ENCODE data around the gene HES5.

HES5 gene

GRCh38 chr1:2498648-2499047, 31.4 kb downstream of the HES5 start:
- Mint-ChIP-seq H3K4me3 (no peak overlapping the region), H3K27me3 (no peaks in the 10 kb centered on the region)

GRCh38 chr1:2497891-2498290, 32.2 kb downstream of the HES5 start:
- Mint-ChIP-seq H3K9me3 (no peaks in the 10 kb centered on the region), H3K27ac (peak overlapping the region in 1 of 2 donors; percentile 57), H3K27me3 (no peaks in the 10 kb centered on the region), H3K4me3 (no peak overlapping the region), H3K4me1 (peaks cover 60% of the 10 kb centered on the region)
- ATAC-seq (no peak), DNase-seq (no peak)

More at GRCh38 chr1:2498648-2499047, 31.4 kb downstream of the HES5 start:
- no peak for DNase-seq
- Mint-ChIP-seq H3K4me1 (peaks cover 53% of the 10 kb centered on the region), H3K27ac (no peak overlapping the region), H3K9me3 (no peaks in the 10 kb centered on the region)
- ATAC-seq: peak; percentile 7

GRCh38 chr1:2496746-2497145, 33.3 kb downstream of the HES5 start:
- no peaks in the 10 kb centered on the region for H3K9me3 Mint-ChIP-seq
- H3K4me3 Mint-ChIP-seq: no peak overlapping the region
- peaks cover 72% of the 10 kb centered on the region for H3K4me1 Mint-ChIP-seq
- no peak for DNase-seq
- no peaks in the 10 kb centered on the region for H3K27me3 Mint-ChIP-seq
- ATAC-seq: no peak
- H3K27ac Mint-ChIP-seq: no peak overlapping the region

GRCh38 chr1:2496087-2496622, 33.9 kb downstream of the HES5 start:
- DNase-seq (no peak), ATAC-seq (peak; percentile 17)
- no peak overlapping the region for H3K4me3 Mint-ChIP-seq
- H3K27ac Mint-ChIP-seq: peak overlapping the region; percentile 10 to 43
- no peaks in the 10 kb centered on the region for H3K27me3 Mint-ChIP-seq
- peaks cover 75% of the 10 kb centered on the region for H3K4me1 Mint-ChIP-seq
- no peaks in the 10 kb centered on the region for H3K9me3 Mint-ChIP-seq

GRCh38 chr1:2495546-2495945, 34.5 kb downstream of the HES5 start:
- DNase-seq: no peak
- Mint-ChIP-seq H3K4me3 (no peak overlapping the region), H3K4me1 (peaks cover 70% of the 10 kb centered on the region), H3K27ac (no peak overlapping the region), H3K27me3 (no peaks in the 10 kb centered on the region), H3K9me3 (no peaks in the 10 kb centered on the region)
- ATAC-seq: peak; percentile 24

- H3K4me1 Mint-ChIP-seq: peaks cover 65% of the 10 kb centered on the region
- no peaks in the 10 kb centered on the region for H3K9me3 Mint-ChIP-seq
- no peak overlapping the region for H3K27ac Mint-ChIP-seq
- no peak overlapping the region for H3K4me3 Mint-ChIP-seq
- H3K27me3 Mint-ChIP-seq: no peaks in the 10 kb centered on the region
- no peak for ATAC-seq
- no peak for DNase-seq
Observed at GRCh38 chr1:2495026-2495425, 35.0 kb downstream of the HES5 start.

GRCh38 chr1:2494323-2494693, 35.8 kb downstream of the HES5 start:
- ATAC-seq (no peak), DNase-seq (no peak)
- Mint-ChIP-seq H3K4me1 (peaks cover 58% of the 10 kb centered on the region), H3K27ac (peak overlapping the region in 1 of 2 donors; percentile 4), H3K9me3 (peaks cover 0 to 2% of the 10 kb centered on the region in 2 donors), H3K27me3 (no peaks in the 10 kb centered on the region), H3K4me3 (no peak overlapping the region)

- H3K9me3 Mint-ChIP-seq: peaks cover 3 to 7% of the 10 kb centered on the region in 2 donors
- H3K27ac Mint-ChIP-seq: peak overlapping the region; percentile 4 to 49
- peak overlapping the region in 1 of 2 donors; percentile 47 for H3K4me3 Mint-ChIP-seq
- DNase-seq: no peak
- no peaks in the 10 kb centered on the region for H3K27me3 Mint-ChIP-seq
- peaks cover 53% of the 10 kb centered on the region for H3K4me1 Mint-ChIP-seq
- no peak for ATAC-seq
Observed at GRCh38 chr1:2493691-2494322, 36.3 kb downstream of the HES5 start.

- Mint-ChIP-seq H3K4me3 (peak overlapping the region in 1 of 2 donors; percentile 47), H3K27me3 (no peaks in the 10 kb centered on the region), H3K4me1 (peaks cover 53% of the 10 kb centered on the region), H3K27ac (peak overlapping the region in 1 of 2 donors; percentile 49), H3K9me3 (peaks cover 8 to 13% of the 10 kb centered on the region in 2 donors)
- DNase-seq (no peak), ATAC-seq (no peak)
Observed at GRCh38 chr1:2493218-2493617, 36.8 kb downstream of the HES5 start.

- Mint-ChIP-seq H3K9me3 (peaks cover 8 to 23% of the 10 kb centered on the region in 2 donors), H3K27me3 (no peaks in the 10 kb centered on the region), H3K4me1 (peaks cover 53% of the 10 kb centered on the region), H3K4me3 (no peak overlapping the region), H3K27ac (no peak overlapping the region)
- ATAC-seq (no peak), DNase-seq (no peak)
Observed at GRCh38 chr1:2492091-2492490, 38.0 kb downstream of the HES5 start.

- H3K4me1 Mint-ChIP-seq: peaks cover 33% of the 10 kb centered on the region
- no peak for DNase-seq
- no peaks in the 10 kb centered on the region for H3K27me3 Mint-ChIP-seq
- no peak for ATAC-seq
- H3K9me3 Mint-ChIP-seq: peaks cover 8 to 23% of the 10 kb centered on the region in 2 donors
- H3K27ac Mint-ChIP-seq: no peak overlapping the region
- no peak overlapping the region for H3K4me3 Mint-ChIP-seq
Observed at GRCh38 chr1:2489615-2490014, 40.4 kb downstream of the HES5 start.

GRCh38 chr1:2488688-2489087, 41.4 kb downstream of the HES5 start:
- no peak overlapping the region for H3K27ac Mint-ChIP-seq
- peaks cover 24% of the 10 kb centered on the region for H3K4me1 Mint-ChIP-seq
- no peak for ATAC-seq
- DNase-seq: no peak
- H3K27me3 Mint-ChIP-seq: no peaks in the 10 kb centered on the region
- H3K4me3 Mint-ChIP-seq: no peak overlapping the region
- H3K9me3 Mint-ChIP-seq: peaks cover 8 to 23% of the 10 kb centered on the region in 2 donors

- Mint-ChIP-seq H3K4me3 (no peak overlapping the region), H3K4me1 (peaks cover 3% of the 10 kb centered on the region), H3K27me3 (no peaks in the 10 kb centered on the region), H3K27ac (no peak overlapping the region), H3K9me3 (peaks cover 8 to 23% of the 10 kb centered on the region in 2 donors)
- DNase-seq: no peak
- no peak for ATAC-seq
Observed at GRCh38 chr1:2486558-2486957, 43.5 kb downstream of the HES5 start.

- no peak overlapping the region for H3K4me3 Mint-ChIP-seq
- H3K4me1 Mint-ChIP-seq: no peaks in the 10 kb centered on the region
- ATAC-seq: no peak
- H3K27ac Mint-ChIP-seq: no peak overlapping the region
- H3K9me3 Mint-ChIP-seq: peaks cover 8 to 23% of the 10 kb centered on the region in 2 donors
- H3K27me3 Mint-ChIP-seq: no peaks in the 10 kb centered on the region
- DNase-seq: no peak
Observed at GRCh38 chr1:2486041-2486440, 44.0 kb downstream of the HES5 start.

GRCh38 chr1:2483970-2484369, 46.1 kb downstream of the HES5 start:
- no peaks in the 10 kb centered on the region for H3K4me1 Mint-ChIP-seq
- ATAC-seq: no peak
- peak overlapping the region in 1 of 2 donors; percentile 46 for H3K27ac Mint-ChIP-seq
- no peak for DNase-seq
- H3K4me3 Mint-ChIP-seq: no peak overlapping the region
- H3K27me3 Mint-ChIP-seq: no peaks in the 10 kb centered on the region
- H3K9me3 Mint-ChIP-seq: peaks cover 6 to 17% of the 10 kb centered on the region in 2 donors

- no peaks in the 10 kb centered on the region for H3K4me1 Mint-ChIP-seq
- ATAC-seq (no peak), DNase-seq (no peak)
- no peaks in the 10 kb centered on the region for H3K27me3 Mint-ChIP-seq
- peaks cover 0 to 7% of the 10 kb centered on the region in 2 donors for H3K9me3 Mint-ChIP-seq
- no peak overlapping the region for H3K27ac Mint-ChIP-seq
- H3K4me3 Mint-ChIP-seq: no peak overlapping the region
Observed at GRCh38 chr1:2483026-2483425, 47.0 kb downstream of the HES5 start.

- Mint-ChIP-seq H3K27me3 (no peaks in the 10 kb centered on the region), H3K4me1 (no peaks in the 10 kb centered on the region), H3K27ac (no peak overlapping the region), H3K4me3 (no peak overlapping the region), H3K9me3 (peaks cover 0 to 3% of the 10 kb centered on the region in 2 donors)
- ATAC-seq (peak; percentile 2), DNase-seq (no peak)
Observed at GRCh38 chr1:2482588-2482987, 47.5 kb downstream of the HES5 start.

Data from stimulated activated naive CD8-positive, alpha-beta T cell treated with anti-CD3 and anti-CD28 coated beads, Interleukin-15, amount 100 ng/mL, for 72 hours (primary cell).